ENCODE measurements around the gene KCNAB1. TPM values are rescaled to one million over a fixed set of nuclear protein-coding genes. Genes with fewer than 3 reads are reported as not detected.

KCNAB1 gene
- total and polyA plus RNA-seq, 2 donors (not counting 1 experiment from before 2014, with no cell fraction given): not detected

GRCh38 chr3:156587760-156588069 is 467.3 kb downstream of the KCNAB1 start:
- Histone ChIP-seq H3K36me3 (replicated peaks in 1 of 2; ENCODE audit: control extremely low read depth in 1 of 2, control insufficient read depth in 1 of 2, extremely low read depth in 1 of 2, insufficient read depth in 2 of 2, low read length in 1 of 2) (no peaks in the 10 kb centered on the region), H2AFZ (ENCODE audit: insufficient read depth, low read depth, low read length, poor library complexity, severe bottlenecking) (no peak overlapping the region), H3K4me2 (replicated peaks; ENCODE audit: low read depth, low read length, poor library complexity, severe bottlenecking) (no peak overlapping the region), H3K79me2 (ENCODE audit: control insufficient read depth, insufficient read depth, low read length) (no peaks in the 10 kb centered on the region), H3K27me3 (replicated peaks in 1 of 4; ENCODE audit: control extremely low read depth in 1 of 4, control insufficient read depth in 3 of 4, insufficient read depth in 4 of 4, low read length in 3 of 4) (no peaks in the 10 kb centered on the region), H3K9ac (ENCODE audit: low read length) (no peak overlapping the region), H3K4me3 (ENCODE audit: control extremely low read depth in 1 of 5, extremely low read depth in 1 of 5, insufficient read depth in 1 of 5, low read depth in 2 of 5, low read length in 4 of 5) (no peak overlapping the region), H3K4me1 (ENCODE audit: control insufficient read depth in 2 of 2, insufficient read depth in 2 of 2, low read length in 2 of 2) (no peaks in the 10 kb centered on the region), H3K9me3 (ENCODE audit: control extremely low read depth in 1 of 3, control insufficient read depth in 2 of 3, insufficient read depth in 1 of 3, low read length in 2 of 3) (no peaks in the 10 kb centered on the region), H3K27ac (ENCODE audit: low read length in 2 of 2) (no peak overlapping the region), H4K20me1 (ENCODE audit: control insufficient read depth, insufficient read depth, low read length, poor library complexity, severe bottlenecking) (no peaks in the 10 kb centered on the region)
- no peaks in the 10 kb centered on the region for H3K9me3 Mint-ChIP-seq (ENCODE audit: insufficient read depth)
- no peak for ATAC-seq (ENCODE audit: low read depth)
- H3K27me3 Mint-ChIP-seq: no peaks in the 10 kb centered on the region
- H3K4me1 Mint-ChIP-seq: peaks cover 8% of the 10 kb centered on the region
- TF ChIP-seq CTCF (IDR thresholded peaks at IDR 0.05): no peak
- TF ChIP-seq EZH2 (IDR thresholded peaks at IDR 0.05; ENCODE audit: borderline replicate concordance, insufficient read depth, low read depth, low read length, poor library complexity, severe bottlenecking): no peak
- intact Hi-C loops (cut with micrococcal nuclease): no loop called here
- no peak overlapping the region for H3K27ac Mint-ChIP-seq
- H3K4me3 Mint-ChIP-seq: no peak overlapping the region
- POLR2A ChIA-PET: interaction anchor here (0.7 kb wide), 1 partner anchor 704 kb away, joined by 3 read pairs; no protein-coding TSS in a partner anchor
- WGBS (ENCODE audit: insufficient coverage): no CpG with 5 or more reads among the region's 1 CpG
- CTCF ChIA-PET: no interaction called here
- no peak for DNase-seq

Other genes starting within 250 kb of the KCNAB1 start
- 28.0 and 30.8 TPM in 2 replicates for gene GMPS, start 249.9 kb upstream of the KCNAB1 start, total RNA-seq
- gene GMPS, start 249.9 kb upstream of the KCNAB1 start, polyA plus RNA-seq: 11.3 and 12.0 TPM in 2 replicates

All from B cell (primary cell).